Measurements from ENCODE around the gene STAB2.
"Not testable (repeated sequence)": the region's sequence is repeated elsewhere in the genome, so short reads cannot be mapped to it uniquely, and the experiment has no call there.

STAB2 gene

DNA sequence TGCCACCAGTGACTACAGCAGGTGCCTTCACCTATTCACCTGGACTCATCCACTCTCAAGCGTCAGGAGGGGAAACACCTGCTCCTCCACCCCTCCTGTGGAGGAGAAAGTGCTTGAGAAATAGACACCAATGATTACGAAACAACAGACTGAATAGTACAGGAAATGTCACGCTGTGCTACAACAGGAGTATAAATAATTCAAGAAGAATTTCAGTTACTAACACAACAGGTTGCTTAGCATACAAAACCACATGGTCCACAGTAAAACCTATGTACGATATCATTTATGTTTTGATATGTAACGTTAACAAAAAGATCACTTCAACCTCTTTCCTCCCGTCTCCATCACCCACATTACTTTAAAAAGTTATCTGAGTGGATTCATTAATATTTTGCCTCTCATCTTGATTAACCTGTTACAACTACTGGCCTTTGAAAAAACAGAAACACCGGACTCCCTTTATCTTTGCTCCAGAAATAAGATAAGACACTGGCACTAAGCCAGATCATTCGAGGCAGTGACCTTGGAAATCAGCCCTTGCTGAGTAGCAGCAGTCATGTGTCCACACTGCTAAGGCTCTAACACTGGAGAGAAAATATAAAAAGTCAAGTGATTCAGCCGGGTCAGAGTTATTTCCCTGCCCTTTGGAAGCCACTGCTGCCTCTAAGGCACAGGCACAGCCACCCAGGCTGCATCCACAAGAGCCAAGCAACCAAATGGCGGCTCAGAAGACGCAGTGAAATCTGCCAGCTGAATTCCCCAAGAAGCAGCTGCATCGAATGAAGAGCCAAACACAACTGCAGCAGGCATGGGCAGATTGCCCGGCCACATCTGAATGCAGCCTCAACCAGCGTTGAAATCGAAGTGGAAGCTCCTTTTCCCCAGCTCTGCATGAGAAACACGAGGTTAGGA is 213.0 kb downstream of the STAB2 start:
- in situ Hi-C loops (cut with MboI; ENCODE audit: low sequenced_read_pairs): no loop called here
- DNase-seq (ENCODE audit: low spot score in 2 of 2): no peak
- peaks cover 11% of the 10 kb centered on the region for H3K36me3 ChIP-seq (replicated peaks)

DNA sequence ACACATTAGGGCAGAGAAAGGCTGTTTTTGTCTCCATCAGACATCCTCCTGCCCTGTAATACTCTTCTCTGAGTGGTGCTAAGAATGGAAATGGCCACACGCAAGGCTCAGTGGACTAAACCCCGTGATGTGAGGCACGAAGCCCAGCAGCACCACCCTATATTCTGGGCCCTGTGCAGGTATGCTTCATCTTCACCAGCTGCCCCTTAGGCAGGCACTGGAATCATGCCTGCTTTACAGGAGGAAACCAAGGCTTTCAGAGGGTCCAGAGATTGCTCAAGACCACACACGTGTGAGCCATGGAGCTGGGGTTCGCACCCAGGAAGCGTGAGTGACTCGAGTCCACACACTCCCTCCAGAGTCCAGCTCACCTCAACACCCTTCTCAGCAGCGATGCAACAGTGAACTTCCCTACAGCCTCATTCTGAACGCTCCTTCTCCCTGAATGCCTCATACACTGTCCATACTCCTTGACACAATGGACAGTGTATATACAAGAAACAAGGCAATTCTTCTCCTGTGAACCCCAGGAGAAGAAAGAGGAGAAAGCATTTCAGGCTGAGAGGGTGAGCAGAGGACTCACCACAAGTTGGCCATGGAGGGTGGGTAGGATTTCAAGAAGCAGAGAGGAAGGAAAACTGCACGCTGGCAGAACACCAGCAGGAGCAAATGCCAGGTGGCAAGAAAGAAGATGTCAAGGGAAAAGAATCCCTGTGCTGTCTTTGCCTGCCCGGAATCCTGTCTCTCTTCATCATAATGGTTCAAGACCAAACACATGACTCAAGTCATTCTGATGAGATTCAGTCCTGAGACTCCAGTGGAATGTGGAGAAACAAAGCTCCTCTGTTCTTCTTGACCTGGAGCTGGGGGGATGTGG is 214.9 kb downstream of the STAB2 start:
- no peak for DNase-seq (ENCODE audit: low spot score in 2 of 2)
- Histone ChIP-seq H3K9me3 (no peaks in the 10 kb centered on the region), H3K36me3 (replicated peaks) (peaks cover 7% of the 10 kb centered on the region), H3K4me3 (no peak overlapping the region), H3K27me3 (ENCODE audit: low read depth) (no peaks in the 10 kb centered on the region), H3K4me1 (peaks cover 9% of the 10 kb centered on the region)
- in situ Hi-C loops (cut with MboI; ENCODE audit: low sequenced_read_pairs): no loop called here

More for the DNA sequence above, 213.0 kb downstream of the STAB2 start:
- no peaks in the 10 kb centered on the region for H3K27me3 ChIP-seq (ENCODE audit: low read depth)
- H3K4me1 ChIP-seq: peaks cover 2% of the 10 kb centered on the region
- no peak overlapping the region for H3K4me3 ChIP-seq
- H3K9me3 ChIP-seq: no peaks in the 10 kb centered on the region

DNA sequence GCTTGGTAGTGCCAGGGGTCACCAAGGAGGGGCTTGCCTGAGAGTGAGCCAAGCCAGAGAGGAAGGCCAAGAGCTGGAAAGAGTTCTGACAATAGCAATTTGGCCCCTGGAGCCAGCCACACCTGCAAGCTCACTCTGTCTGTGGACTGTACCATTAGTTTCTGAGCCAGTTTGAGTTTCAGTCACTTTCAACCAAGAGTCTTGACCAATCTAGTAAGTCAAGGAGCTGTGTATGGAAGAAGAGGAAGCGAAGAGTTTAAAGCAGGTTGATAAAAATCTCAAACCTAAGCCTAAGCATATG is 215.5 kb downstream of the STAB2 start:
- no peaks in the 10 kb centered on the region for H3K9me3 ChIP-seq
- no peak for DNase-seq (ENCODE audit: low spot score in 2 of 2)

DNA sequence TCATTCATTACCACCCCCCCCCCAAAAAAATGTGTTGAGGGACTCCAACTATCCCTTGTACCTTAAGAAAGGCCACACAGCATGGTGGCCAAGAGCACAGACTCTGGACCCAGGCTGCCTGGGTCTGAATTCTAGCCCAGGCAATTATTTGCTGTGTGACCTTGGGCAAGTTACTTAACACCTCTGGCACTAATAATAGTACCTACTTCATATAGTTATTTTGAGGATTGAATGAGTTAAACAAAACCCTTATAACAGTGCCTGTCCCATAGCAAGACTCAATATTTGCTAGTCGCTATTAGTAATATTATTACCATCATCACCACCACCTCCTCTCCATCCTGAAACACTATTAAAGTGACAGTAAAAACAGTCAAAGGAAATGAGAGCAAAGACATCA is 216.8 kb downstream of the STAB2 start:
- Histone ChIP-seq H3K36me3 (replicated peaks) (peaks cover 7% of the 10 kb centered on the region), H3K4me3 (no peak overlapping the region), H3K4me1 (peaks cover 9% of the 10 kb centered on the region), H3K27me3 (ENCODE audit: low read depth) (no peaks in the 10 kb centered on the region), H3K9me3 (no peaks in the 10 kb centered on the region)
- in situ Hi-C loops (cut with MboI; ENCODE audit: low sequenced_read_pairs): no loop called here
- DNase-seq (ENCODE audit: low spot score in 2 of 2): no peak

More for the DNA sequence above, 215.5 kb downstream of the STAB2 start:
- Histone ChIP-seq H3K36me3 (replicated peaks) (peaks cover 7% of the 10 kb centered on the region), H3K4me1 (peaks cover 9% of the 10 kb centered on the region), H3K27me3 (ENCODE audit: low read depth) (no peaks in the 10 kb centered on the region), H3K4me3 (no peak overlapping the region)
- in situ Hi-C loops (cut with MboI; ENCODE audit: low sequenced_read_pairs): no loop called here

DNA sequence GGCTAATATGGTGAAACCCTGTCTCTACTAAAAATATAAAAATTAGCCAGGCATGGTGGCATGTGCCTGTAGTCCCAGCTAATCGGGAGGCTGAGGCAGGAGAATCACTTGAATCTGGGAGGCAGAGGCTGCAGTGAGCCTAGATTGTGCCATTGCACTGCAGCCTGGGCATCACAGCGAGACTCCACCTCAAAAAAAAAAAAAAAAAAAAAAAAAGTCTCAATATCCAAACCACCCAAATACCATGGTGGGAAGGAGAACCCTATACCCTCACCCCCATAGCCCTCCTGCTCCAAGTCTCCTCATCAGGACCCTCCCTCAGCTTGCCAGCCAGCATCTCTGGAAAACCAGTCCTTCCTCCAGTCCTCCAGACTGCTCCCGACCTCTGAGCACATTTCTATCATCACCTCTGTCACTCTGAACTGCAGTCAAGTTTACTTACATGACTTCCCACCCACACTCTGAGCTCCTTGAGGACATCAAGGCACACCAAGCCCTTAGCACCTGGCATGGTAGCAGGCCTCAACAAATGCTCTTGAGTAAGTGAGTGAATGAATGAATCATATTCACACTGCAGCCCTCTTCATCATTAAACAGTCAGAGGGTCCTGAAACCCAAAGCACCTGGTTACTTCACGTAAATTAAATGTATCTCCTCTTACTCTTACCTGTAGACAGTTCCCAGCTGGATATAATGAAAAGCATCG is 218.7 kb downstream of the STAB2 start:
- Histone ChIP-seq H3K9me3 (no peaks in the 10 kb centered on the region), H3K4me1 (peaks cover 9% of the 10 kb centered on the region), H3K4me3 (no peak overlapping the region), H3K36me3 (replicated peaks) (peaks cover 4% of the 10 kb centered on the region), H3K27me3 (ENCODE audit: low read depth) (no peaks in the 10 kb centered on the region)
- no peak for DNase-seq (ENCODE audit: low spot score in 2 of 2)
- in situ Hi-C loops (cut with MboI; ENCODE audit: low sequenced_read_pairs): no loop called here

DNA sequence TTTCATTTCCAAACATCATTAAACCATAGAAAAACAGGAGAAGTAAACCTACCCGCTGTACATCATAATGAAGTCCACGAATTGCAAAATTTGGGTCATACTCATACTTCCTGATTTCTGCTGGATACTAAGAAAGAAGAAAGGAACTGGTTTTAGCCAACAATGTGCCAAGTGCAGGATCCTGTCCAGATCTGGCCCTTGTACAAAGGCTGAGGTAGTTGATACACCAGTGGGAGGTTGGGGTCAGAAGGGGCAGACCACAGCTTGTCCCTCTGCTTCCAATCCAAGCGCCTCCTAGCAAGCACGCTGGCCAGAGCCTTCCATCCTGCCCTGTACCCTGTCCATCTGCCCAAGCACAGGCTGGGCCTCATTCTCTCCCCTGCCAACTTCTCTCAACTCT is 219.7 kb downstream of the STAB2 start:
- no peaks in the 10 kb centered on the region for H3K9me3 ChIP-seq
- no peak overlapping the region for H3K4me3 ChIP-seq
- peaks cover 9% of the 10 kb centered on the region for H3K4me1 ChIP-seq
- peaks cover 4% of the 10 kb centered on the region for H3K36me3 ChIP-seq (replicated peaks)
- no peaks in the 10 kb centered on the region for H3K27me3 ChIP-seq (ENCODE audit: low read depth)
- no peak for DNase-seq (ENCODE audit: low spot score in 2 of 2)
- in situ Hi-C loops (cut with MboI; ENCODE audit: low sequenced_read_pairs): no loop called here

DNA sequence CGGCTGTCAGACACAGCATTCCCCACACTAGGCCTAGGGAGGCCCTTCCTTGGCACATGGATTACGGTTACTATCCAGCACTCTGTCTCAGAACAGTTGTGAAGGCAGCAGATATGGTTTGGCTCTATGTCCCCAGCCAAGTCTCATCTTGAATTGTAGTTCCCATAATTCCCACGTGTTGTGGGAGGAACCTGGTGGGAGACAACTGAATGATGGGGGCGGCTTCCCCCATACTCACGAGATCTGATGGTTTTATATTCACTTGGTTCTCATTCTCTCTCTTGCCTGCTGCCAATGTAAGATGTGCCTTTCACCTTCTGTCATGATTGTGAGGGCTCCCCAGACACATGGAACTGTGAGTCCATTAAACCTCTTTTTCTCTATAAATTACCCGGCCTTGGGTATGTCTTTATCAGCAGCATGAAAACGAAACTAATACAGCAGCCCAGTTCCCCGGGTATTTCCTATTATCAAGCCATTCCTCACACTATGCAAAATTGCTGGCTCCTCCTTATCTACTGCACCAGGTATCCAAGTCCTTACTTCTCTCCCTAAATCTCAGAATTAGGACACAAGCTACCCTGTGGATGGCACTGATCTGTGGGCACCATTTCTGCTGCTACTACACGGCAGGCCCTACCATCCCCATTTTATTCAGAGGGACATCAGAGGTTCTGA is 220.6 kb downstream of the STAB2 start:
- no peak overlapping the region for H3K4me3 ChIP-seq
- no peaks in the 10 kb centered on the region for H3K27me3 ChIP-seq (ENCODE audit: low read depth)
- no peaks in the 10 kb centered on the region for H3K9me3 ChIP-seq
- DNase-seq (ENCODE audit: low spot score in 2 of 2): no peak
- H3K4me1 ChIP-seq: peaks cover 9% of the 10 kb centered on the region
- peaks cover 4% of the 10 kb centered on the region for H3K36me3 ChIP-seq (replicated peaks)
- in situ Hi-C loops (cut with MboI; ENCODE audit: low sequenced_read_pairs): no loop called here

DNA sequence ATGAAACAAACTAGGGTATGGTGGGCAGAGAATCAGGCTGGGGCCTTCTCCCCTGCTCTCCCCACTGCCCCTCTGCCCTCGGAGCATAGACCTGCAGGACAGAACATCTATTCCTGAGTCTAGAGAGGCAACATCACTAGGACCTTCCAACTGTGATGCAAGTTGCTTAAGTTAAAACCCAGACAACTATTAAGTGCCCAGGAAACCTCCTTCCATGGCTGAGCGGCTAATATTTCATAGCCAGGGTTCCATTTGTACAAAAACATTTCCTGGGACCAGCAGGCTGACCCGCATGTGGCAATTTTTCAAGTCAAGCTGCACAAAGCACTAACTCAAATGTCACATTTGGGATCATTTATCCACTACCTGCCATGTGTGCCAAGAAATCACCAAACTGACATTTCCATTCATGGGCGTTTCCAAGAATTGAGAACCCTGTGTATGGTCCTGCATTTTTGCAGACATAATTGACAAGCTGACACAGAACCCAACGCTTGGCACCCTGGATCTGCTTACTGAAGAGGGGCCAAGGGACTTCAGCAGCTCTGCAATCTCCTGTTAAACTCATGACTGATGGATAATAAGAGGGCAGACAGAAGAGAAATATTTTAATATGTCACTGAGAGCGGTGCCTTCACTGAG is 221.3 kb downstream of the STAB2 start:
- no peaks in the 10 kb centered on the region for H3K9me3 ChIP-seq
- peaks cover 9% of the 10 kb centered on the region for H3K4me1 ChIP-seq
- in situ Hi-C loops (cut with MboI; ENCODE audit: low sequenced_read_pairs): no loop called here

DNA sequence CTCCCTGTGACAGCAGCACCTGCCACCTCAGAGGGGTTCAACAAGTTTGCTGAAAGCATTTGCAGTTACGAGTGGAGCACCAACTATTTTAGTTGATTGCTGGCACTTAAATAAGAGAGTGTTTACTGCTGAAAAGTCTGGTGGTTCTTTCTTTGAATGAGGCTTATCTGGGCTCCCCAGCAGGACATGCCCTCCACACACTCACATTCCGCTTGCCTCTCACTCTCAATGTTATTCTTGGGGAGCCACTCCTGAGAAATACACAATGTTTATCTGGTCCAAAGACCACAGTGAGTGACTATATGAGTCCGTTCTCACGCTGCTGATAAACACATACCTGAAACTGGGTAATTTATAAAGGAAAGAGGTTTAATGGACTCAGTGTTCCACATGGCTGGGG is 222.1 kb downstream of the STAB2 start:
- H3K27me3 ChIP-seq (ENCODE audit: low read depth): no peaks in the 10 kb centered on the region
- no peaks in the 10 kb centered on the region for H3K9me3 ChIP-seq
- peaks cover 17% of the 10 kb centered on the region for H3K36me3 ChIP-seq (replicated peaks)
- H3K4me3 ChIP-seq: no peak overlapping the region
- H3K4me1 ChIP-seq: peaks cover 9% of the 10 kb centered on the region
- in situ Hi-C loops (cut with MboI; ENCODE audit: low sequenced_read_pairs): no loop called here
- no peak for DNase-seq (ENCODE audit: low spot score in 2 of 2)

More for the DNA sequence above, 221.3 kb downstream of the STAB2 start:
- DNase-seq (ENCODE audit: low spot score in 2 of 2): no peak
- Histone ChIP-seq H3K36me3 (replicated peaks) (peaks cover 10% of the 10 kb centered on the region), H3K4me3 (no peak overlapping the region), H3K27me3 (ENCODE audit: low read depth) (no peaks in the 10 kb centered on the region)

DNA sequence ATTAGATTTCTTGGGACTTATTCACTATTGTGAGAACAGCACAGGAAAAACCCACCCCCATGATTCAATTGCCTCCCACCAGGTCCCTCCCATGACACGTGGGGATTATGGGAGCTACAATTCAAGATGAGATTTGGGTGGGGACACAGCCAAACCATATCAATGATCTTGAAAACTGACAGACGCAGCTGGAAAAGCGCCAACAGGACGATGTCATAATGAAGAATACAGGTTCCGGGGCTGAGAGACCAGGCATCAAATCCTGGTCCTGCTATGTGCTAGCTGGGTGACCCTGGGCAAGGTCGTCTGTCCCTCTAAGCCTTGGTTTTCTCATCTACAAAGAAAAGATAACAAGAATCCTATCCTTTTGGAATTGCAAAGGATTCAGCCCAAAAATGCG is 222.6 kb downstream of the STAB2 start:
- H3K27me3 ChIP-seq (ENCODE audit: low read depth); H3K4me1 ChIP-seq; H3K4me3 ChIP-seq; in situ Hi-C loops (cut with MboI; ENCODE audit: low sequenced_read_pairs); DNase-seq (ENCODE audit: low spot score in 2 of 2); H3K9me3 ChIP-seq: not testable (repeated sequence)
- H3K36me3 ChIP-seq (replicated peaks): peaks cover 17% of the 10 kb centered on the region

DNA sequence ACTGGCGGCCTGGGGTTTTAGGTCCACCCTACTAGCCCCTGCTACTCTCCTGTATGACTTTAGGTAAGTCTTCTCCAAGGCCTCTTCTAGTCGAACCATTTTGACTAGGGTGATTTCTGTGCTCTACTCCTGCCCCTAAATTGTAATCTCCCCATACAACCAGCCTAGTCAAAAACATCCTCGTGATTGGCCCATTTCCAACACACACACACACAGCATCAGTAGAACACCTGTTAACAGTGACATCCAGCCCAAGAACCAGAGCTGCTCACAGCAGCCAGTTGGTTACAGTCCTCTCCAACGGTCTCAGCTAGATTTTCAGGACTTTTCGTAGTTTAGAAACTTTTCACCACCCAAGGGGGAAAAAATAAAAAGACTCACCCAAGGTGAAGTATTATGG is 223.0 kb downstream of the STAB2 start:
- H3K9me3 ChIP-seq: no peaks in the 10 kb centered on the region
- H3K27me3 ChIP-seq (ENCODE audit: low read depth): no peaks in the 10 kb centered on the region
- in situ Hi-C loops (cut with MboI; ENCODE audit: low sequenced_read_pairs): no loop called here
- H3K4me3 ChIP-seq: no peak overlapping the region
- no peak for DNase-seq (ENCODE audit: low spot score in 2 of 2)
- H3K4me1 ChIP-seq: peaks cover 7% of the 10 kb centered on the region
- peaks cover 17% of the 10 kb centered on the region for H3K36me3 ChIP-seq (replicated peaks)

DNA sequence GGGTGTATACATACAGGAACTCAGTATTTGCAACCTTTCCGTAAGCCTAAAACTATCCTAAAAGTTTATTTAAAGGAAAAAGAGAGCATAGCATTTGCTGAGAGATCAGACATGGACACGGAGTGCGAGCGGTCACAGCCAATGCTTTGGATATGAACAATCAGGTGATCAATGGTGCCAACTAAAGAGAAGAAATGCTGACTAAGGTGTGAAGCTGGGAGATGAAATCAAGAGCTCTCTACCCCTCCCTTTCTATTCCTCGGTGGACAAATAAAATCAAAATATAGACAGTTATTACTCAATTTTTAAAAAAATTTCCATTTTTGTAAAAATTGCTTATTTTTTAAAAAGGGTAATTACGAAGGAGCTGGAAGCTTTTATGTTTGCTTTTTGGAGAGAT is 224.7 kb downstream of the STAB2 start:
- Histone ChIP-seq H3K4me3 (no peak overlapping the region), H3K27me3 (ENCODE audit: low read depth) (no peaks in the 10 kb centered on the region), H3K36me3 (replicated peaks) (peaks cover 17% of the 10 kb centered on the region), H3K9me3 (no peaks in the 10 kb centered on the region), H3K4me1 (no peaks in the 10 kb centered on the region)
- in situ Hi-C loops (cut with MboI; ENCODE audit: low sequenced_read_pairs): no loop called here
- DNase-seq (ENCODE audit: low spot score in 2 of 2): no peak

DNA sequence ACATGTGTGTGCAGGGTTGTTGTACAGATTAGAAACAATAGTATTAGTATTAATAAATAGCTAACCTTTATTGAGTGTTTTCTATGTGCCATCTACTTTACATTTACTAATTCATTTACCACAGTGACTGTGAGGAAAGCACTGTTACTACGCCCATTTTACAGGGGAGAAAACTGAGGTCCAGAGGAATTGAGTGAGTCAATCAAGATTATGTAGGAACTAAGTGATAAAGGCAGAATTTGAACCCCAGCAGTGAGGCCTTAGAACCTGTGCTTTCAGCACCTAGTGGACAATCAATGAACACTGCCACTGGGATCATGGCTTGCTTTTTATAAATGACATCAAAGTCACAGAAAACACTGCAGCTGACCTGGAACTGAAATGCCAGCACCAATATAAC is 225.7 kb downstream of the STAB2 start:
- no peak overlapping the region for H3K4me3 ChIP-seq
- in situ Hi-C loops (cut with MboI; ENCODE audit: low sequenced_read_pairs): no loop called here
- no peaks in the 10 kb centered on the region for H3K27me3 ChIP-seq (ENCODE audit: low read depth)
- H3K36me3 ChIP-seq (replicated peaks): peaks cover 17% of the 10 kb centered on the region
- no peaks in the 10 kb centered on the region for H3K4me1 ChIP-seq
- H3K9me3 ChIP-seq: no peaks in the 10 kb centered on the region
- no peak for DNase-seq (ENCODE audit: low spot score in 2 of 2)
